T-helper 2 cell treated with Interferon-gamma antibody and Interleukin-4, amounts not matched to agents 5 μg/mL and 100 μg/mL, for 36 hours (primary cell): ENCODE data around the gene NF1.
"Not testable (repeated sequence)": the region's sequence is repeated elsewhere in the genome, so short reads cannot be mapped to it uniquely, and the experiment has no call there.

ENCODE experiments used
- DNase-seq: peaks from one replicate; pipeline ENCODE4 v3.0.0; 2021; ENCODE audit warnings: low spot score
- H3K27ac Mint-ChIP-seq: one replicate; pipeline ENCODE4 v1.8.0; 2021; ENCODE audit warnings: mild to moderate bottlenecking, mixed read lengths
- H3K27me3 Mint-ChIP-seq: one replicate; pipeline ENCODE4 v1.8.0; 2021; ENCODE audit warnings: low read depth, mixed read lengths
- H3K36me3 Mint-ChIP-seq: one replicate; pipeline ENCODE4 v1.8.0; 2021; ENCODE audit warnings: low read depth, mixed read lengths
- H3K4me1 Mint-ChIP-seq: one replicate; pipeline ENCODE4 v1.8.0; 2021; ENCODE audit warnings: low read depth, mixed read lengths
- H3K4me3 Mint-ChIP-seq: one replicate; pipeline ENCODE4 v1.8.0; 2022; ENCODE audit warnings: mild to moderate bottlenecking, moderate library complexity, mixed read lengths
- H3K9me3 Mint-ChIP-seq: one replicate; pipeline ENCODE4 v1.8.0; 2021; ENCODE audit warnings: mixed read lengths

NF1 gene

DNA sequence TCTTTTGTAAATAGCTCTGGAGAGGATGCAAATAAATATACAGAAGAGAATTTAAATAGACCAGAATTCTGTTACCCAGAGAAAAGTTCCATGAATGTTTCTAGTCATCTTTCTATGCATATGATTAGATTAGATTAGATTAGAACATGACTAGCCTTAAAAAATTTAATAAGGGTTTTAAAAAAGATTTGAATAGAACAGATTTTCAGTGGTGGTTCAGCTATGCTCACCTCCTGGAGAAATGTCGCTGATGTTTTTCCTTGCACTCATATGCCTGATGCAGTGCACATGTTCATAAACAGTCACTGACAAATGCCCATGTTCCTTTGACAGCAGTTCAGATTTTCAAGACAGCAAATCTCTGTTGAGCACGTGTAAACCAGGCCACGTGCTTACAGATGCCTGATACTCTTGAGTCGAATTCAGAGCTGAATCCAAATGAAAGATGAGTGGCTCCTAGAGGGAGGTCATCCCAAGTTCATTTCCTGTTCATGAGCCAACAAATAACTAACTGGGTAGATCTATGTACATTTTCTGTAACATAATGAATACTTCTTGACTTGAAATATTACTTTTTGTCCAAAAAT lies 276.8 kb downstream of the NF1 start:
- H3K4me1 Mint-ChIP-seq = peaks cover 25% of the 10 kb centered on the region
- peaks cover 2% of the 10 kb centered on the region for H3K36me3 Mint-ChIP-seq
- DNase-seq = no peak
- H3K4me3 Mint-ChIP-seq = no peak overlapping the region
- H3K9me3 Mint-ChIP-seq = no peaks in the 10 kb centered on the region
- no peaks in the 10 kb centered on the region for H3K27me3 Mint-ChIP-seq
- H3K27ac Mint-ChIP-seq = no peak overlapping the region

DNA sequence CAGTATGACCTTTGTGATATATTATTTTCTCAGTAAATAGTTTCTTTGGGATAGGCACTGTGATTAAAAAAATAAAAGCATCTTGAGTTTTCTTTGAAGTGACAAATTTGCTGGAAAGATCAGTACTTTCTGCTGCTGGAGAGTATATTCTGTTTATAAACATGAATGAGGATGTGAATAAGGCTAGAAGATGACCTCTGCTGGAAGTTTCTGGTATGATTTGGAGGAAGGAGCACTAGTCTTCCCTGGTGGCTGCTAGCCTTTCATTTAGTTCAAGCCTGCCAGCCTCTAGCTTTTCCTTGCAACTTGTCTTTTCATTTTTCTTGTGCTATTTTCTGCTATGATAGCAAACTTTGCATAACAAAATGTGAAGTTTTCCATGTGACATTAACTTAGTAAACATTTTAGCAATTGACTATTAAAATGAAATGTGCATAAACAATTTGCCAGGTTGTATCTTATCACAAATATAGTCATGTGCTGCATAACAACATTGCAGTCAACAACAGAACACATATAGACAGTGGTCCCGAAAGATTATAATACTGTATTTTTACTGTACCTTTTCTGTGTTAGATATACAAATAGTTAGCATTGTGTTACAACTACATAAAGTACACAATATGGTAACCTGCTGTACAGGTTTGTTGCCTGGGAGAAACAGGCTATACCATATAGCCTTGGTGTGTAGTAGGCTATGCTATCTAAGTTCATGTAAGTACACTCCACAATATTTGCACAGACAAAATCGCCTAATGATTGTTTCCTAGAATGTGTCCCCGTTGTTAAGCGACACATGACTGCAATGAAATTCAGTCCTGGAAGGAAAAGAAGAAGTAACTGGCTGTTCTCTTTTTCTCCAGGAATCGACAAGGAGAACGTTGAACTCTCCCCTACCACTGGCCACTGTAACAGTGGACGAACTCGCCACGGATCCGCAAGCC lies 278.6 kb downstream of the NF1 start:
- no peaks in the 10 kb centered on the region for H3K9me3 Mint-ChIP-seq

DNA sequence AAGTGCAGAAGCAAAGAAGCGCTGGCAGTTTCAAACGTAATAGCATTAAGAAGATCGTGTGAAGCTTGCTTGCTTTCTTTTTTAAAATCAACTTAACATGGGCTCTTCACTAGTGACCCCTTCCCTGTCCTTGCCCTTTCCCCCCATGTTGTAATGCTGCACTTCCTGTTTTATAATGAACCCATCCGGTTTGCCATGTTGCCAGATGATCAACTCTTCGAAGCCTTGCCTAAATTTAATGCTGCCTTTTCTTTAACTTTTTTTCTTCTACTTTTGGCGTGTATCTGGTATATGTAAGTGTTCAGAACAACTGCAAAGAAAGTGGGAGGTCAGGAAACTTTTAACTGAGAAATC lies 279.3 kb downstream of the NF1 start:
- Mint-ChIP-seq H3K36me3 (peaks cover 2% of the 10 kb centered on the region), H3K27ac (no peak overlapping the region), H3K4me3 (no peak overlapping the region)

More for the DNA sequence above, 278.6 kb downstream of the NF1 start:
- H3K4me1 Mint-ChIP-seq = peaks cover 25% of the 10 kb centered on the region
- no peak overlapping the region for H3K4me3 Mint-ChIP-seq
- DNase-seq = no peak
- no peak overlapping the region for H3K27ac Mint-ChIP-seq
- H3K27me3 Mint-ChIP-seq = no peaks in the 10 kb centered on the region
- peaks cover 2% of the 10 kb centered on the region for H3K36me3 Mint-ChIP-seq

DNA sequence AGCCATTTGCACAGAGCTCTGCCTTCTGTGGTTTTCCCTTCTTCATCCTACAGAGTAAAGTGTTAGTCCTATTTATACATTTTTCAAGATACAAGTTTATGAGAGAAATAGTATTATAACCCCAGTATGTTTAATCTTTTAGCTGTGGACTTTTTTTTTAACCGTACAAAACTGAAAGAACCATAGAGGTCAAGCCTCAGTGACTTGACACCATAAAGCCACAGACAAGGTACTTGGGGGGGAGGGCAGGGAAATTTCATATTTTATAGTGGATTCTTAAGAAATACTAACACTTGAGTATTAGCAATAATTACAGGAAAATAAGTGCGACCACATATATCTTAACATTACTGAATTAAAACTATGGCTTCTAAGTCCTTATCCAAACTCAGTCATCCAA lies 279.7 kb downstream of the NF1 start:
- Mint-ChIP-seq H3K4me1 (peaks cover 22% of the 10 kb centered on the region), H3K36me3 (peaks cover 2% of the 10 kb centered on the region), H3K27ac (no peak overlapping the region), H3K9me3 (no peaks in the 10 kb centered on the region), H3K27me3 (no peaks in the 10 kb centered on the region), H3K4me3 (no peak overlapping the region)
- DNase-seq = no peak

More for the DNA sequence above, 279.3 kb downstream of the NF1 start:
- DNase-seq = no peak
- Mint-ChIP-seq H3K9me3 (no peaks in the 10 kb centered on the region), H3K4me1 (peaks cover 25% of the 10 kb centered on the region), H3K27me3 (no peaks in the 10 kb centered on the region)

DNA sequence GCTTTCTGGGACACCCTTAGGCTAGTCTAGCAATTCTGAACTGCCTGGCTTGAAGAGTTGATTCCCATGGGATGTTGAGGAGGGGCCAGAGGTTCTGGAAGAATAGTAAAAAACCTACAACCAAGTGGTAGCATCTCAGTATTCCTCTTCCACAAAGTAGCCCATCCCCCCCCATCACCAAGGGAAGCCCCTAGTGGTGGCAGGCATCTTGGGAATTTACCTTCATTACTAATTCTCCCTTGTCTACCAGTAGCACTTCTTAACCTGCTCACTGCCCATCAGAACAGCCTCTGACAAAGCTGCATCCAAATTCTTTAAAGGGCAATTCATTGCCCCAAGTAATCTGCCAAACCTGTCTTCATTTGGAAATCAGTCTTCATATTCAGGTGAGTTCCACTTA lies 283.9 kb downstream of the NF1 start:
- no peaks in the 10 kb centered on the region for H3K9me3 Mint-ChIP-seq
- no peak overlapping the region for H3K27ac Mint-ChIP-seq
- H3K27me3 Mint-ChIP-seq = no peaks in the 10 kb centered on the region
- no peak overlapping the region for H3K4me3 Mint-ChIP-seq
- no peak for DNase-seq
- peaks cover 2% of the 10 kb centered on the region for H3K36me3 Mint-ChIP-seq
- peaks cover 2% of the 10 kb centered on the region for H3K4me1 Mint-ChIP-seq

DNA sequence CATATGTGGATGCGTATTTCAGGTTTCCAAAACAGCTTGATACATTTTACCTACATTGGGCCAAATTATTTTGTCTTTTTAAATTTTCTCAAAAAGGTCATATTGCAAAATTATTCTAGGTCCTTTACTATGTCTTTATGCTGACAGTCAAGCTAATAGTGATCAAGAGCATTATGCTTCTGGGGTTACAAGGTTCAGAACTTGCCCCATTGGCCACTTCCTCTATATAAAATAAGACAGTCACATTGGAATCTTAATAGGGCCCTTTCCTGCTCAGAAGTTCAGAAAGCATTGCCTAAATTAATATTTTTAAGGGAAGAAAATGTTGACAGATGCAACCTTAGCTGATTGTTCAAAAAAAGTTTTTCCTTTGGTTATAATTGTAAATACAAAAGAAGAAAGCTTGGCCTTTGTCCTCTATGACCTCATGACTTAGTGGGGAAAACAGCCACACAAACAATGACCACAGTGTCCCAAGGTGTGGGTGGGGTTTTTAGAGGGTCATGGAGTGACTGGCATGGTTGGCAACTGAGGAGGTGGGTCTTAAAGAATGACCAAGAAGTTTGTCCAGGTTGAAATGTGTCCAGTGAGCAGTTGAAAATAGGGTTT lies 284.9 kb downstream of the NF1 start:
- H3K36me3 Mint-ChIP-seq = no peaks in the 10 kb centered on the region
- DNase-seq = no peak
- H3K4me3 Mint-ChIP-seq = no peak overlapping the region
- no peaks in the 10 kb centered on the region for H3K27me3 Mint-ChIP-seq
- H3K4me1 Mint-ChIP-seq = no peaks in the 10 kb centered on the region
- no peaks in the 10 kb centered on the region for H3K9me3 Mint-ChIP-seq
- no peak overlapping the region for H3K27ac Mint-ChIP-seq

DNA sequence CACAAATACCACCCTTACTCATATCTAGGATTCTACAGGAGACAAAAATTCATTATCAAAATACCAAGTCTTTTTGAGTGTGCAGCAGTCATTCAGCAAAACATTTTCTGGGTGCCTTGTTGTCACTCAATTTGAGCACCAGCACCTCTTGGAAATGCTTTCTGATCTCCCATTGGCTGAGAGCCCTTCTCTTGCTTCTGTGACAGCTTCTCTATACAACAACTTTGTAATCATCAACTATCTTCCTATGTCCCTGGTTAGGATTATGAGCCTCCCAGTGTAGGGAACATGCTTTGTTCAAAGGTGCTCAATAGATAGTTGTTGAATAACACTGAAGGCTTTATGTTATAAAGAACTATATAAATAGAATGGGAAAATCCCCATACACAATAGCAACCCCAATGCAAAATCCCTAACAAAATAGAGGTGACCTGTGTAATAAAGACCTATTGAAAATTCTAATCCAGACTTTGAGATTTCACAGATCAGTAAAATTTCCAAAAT lies 286.4 kb downstream of the NF1 start:
- Mint-ChIP-seq H3K27ac (no peak overlapping the region), H3K27me3 (no peaks in the 10 kb centered on the region), H3K4me3 (no peak overlapping the region), H3K36me3 (no peaks in the 10 kb centered on the region), H3K9me3 (no peaks in the 10 kb centered on the region), H3K4me1 (no peaks in the 10 kb centered on the region)
- no peak for DNase-seq

DNA sequence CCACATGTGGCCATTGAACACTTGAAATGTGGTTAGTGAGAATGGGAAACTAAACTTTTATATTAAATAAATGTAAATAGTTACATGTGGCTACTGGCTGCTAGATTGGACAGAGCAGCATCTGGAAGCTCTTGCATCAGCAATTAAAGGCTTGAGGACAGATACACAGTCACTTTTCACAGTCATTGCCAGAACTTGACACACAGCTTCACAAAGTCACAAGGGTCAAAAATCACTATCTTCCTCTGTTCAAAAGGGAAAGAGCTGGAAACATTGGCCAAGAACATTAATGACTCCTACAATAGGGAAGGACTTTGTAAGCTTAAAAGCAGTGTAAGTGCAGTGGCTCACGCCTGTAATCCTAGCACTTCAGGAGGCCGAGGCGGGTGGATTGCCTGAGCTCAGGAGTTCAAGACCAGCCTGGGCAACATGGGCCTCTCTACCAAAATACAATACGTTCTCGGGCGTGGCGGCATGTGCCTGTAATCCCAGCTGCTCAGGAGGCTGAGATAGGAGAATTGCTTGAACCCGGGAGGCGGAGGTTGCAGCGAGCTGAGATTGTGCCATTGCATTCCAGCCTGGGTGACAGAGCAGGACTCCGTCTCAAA lies 288.0 kb downstream of the NF1 start:
- not testable (repeated sequence) for H3K4me3 Mint-ChIP-seq, H3K4me1 Mint-ChIP-seq, DNase-seq, H3K36me3 Mint-ChIP-seq, H3K27me3 Mint-ChIP-seq, H3K9me3 Mint-ChIP-seq, H3K27ac Mint-ChIP-seq

DNA sequence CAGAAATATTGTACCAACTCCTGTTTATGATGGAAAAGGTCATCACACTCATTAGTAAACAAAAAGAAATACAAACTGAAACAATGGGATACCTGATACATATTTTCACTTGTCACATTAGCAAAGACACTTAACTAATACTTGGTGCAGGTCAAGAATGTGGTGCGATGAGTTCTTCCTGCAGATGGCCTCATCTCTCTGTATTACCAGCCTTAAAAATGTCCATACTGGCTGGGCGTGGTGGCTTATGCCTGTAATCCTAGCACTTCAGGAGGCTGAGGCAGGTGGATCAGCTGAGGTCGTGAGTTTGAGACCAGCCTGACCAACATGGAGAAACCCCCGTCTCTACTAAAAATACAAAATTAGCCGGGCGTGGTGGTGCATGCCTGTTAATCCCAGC lies 288.7 kb downstream of the NF1 start:
- H3K4me1 Mint-ChIP-seq, H3K9me3 Mint-ChIP-seq, H3K27ac Mint-ChIP-seq, DNase-seq, H3K27me3 Mint-ChIP-seq, H3K36me3 Mint-ChIP-seq, H3K4me3 Mint-ChIP-seq: not testable (repeated sequence)

DNA sequence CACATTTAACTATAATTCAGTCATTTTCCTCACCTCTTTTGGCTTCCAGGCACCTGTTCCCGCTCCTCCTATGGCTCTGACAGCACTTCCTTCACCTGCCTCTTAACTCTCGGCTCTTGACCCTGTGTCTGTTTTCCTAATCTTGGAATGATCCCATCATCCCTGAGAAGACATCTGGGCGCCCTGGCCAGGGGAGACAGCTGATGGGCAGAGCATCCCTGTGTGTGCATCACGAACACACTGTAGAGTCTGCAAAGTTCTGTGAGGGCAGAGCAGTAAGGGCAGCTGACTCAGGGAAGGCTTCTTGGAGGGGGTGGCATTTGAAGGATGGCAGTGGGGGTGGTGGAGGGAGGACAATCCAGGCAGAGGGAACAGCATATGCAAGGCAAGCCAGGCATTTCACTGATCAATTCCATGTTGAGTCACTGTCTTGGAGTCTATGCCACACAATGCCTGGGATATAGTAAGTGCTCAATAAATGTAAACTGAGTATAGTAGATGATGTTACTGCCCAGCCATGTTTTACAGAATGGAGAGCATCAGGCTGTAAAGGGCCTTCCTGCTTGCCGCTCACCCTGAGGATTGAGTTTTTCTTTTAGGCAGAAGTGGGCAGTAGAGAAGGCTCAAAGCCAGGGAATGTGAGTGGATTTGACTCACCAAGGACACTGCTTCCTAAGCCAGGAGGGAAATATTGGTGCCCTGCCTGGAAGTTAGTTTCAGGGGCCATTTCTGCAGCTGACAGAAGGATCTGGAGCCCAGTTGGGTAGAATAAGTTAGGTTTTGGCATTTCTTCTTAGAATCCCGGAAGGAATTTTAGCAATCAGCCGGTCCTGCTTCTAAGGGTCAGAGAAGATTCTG lies 290.9 kb downstream of the NF1 start:
- no peak for DNase-seq
- H3K36me3 Mint-ChIP-seq = peaks cover 3% of the 10 kb centered on the region
- H3K4me3 Mint-ChIP-seq = no peak overlapping the region

DNA sequence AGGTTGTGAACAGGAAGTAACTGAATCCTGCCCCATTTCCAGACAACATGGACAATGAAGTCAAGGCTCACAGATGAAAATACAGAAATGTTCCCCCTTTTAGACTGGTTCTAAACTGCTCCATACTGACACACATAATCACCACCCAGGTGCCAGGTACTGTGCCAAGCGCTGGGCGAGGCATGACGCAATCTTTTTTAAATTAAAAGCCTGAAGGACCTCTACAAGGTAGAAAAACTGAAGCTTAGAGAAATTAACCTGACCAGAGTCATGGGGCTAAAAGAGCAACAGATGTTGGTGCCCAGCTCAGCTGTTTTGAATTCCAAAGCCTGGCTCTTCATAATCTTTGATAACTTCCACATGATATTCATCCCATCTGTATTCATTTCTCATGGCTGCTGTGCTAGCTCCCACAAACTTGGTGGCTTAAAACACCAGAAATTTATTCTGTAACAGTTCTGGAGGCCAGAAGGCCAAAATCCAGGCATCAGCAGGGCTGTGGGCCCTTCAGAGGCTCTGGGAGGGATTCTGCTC lies 291.8 kb downstream of the NF1 start:
- no peak for DNase-seq
- Mint-ChIP-seq H3K27ac (no peak overlapping the region), H3K36me3 (peaks cover 3% of the 10 kb centered on the region), H3K27me3 (peaks cover 30% of the 10 kb centered on the region), H3K4me1 (no peaks in the 10 kb centered on the region), H3K9me3 (no peaks in the 10 kb centered on the region), H3K4me3 (no peak overlapping the region)

More for the DNA sequence above, 290.9 kb downstream of the NF1 start:
- Mint-ChIP-seq H3K27me3 (peaks cover 25% of the 10 kb centered on the region), H3K27ac (no peak overlapping the region), H3K9me3 (no peaks in the 10 kb centered on the region), H3K4me1 (no peaks in the 10 kb centered on the region)

DNA sequence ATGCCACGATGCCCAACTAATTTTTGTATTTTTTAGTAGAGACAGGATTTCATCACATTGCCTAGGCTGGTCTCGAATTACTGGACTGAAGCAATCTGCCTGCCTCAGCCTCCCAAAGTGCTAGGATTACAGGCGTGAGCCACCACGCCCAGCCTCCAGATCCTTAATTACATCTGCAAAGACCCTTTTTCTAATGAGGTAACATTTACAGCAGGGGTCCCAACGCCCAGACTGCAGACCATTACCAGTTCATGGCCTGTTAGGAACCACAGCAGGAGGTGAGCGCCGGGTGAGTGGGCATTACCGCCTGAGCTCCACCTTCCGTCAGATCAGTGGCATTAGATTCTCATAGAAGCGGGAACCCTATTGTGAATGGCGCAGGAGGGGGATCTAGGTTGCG lies 292.7 kb downstream of the NF1 start:
- no peaks in the 10 kb centered on the region for H3K4me1 Mint-ChIP-seq
- no peaks in the 10 kb centered on the region for H3K9me3 Mint-ChIP-seq
- H3K27ac Mint-ChIP-seq = no peak overlapping the region
- peaks cover 34% of the 10 kb centered on the region for H3K27me3 Mint-ChIP-seq
- H3K4me3 Mint-ChIP-seq = no peak overlapping the region
- DNase-seq = no peak
- peaks cover 3% of the 10 kb centered on the region for H3K36me3 Mint-ChIP-seq

DNA sequence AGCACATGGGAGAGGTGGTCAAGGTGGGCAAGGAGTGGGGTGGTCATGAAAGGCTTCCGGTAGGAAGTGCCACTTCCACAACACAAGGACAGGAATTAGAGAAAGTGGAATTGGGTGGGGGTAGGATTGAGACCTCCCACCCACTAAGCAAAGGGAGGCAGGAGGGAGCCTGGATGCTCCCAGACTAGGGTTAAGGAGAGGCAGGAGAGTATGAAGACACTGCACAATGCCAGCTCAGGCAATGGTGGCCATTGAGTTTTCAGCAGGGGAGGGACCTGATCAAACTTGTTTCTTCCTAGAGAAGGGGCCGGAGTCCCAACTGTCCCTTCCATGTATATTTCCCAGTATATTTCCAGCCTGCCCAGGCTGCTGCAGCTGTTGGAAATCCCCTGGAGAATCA lies 293.6 kb downstream of the NF1 start:
- Mint-ChIP-seq H3K9me3 (no peaks in the 10 kb centered on the region), H3K27ac (no peak overlapping the region), H3K4me3 (no peak overlapping the region), H3K36me3 (peaks cover 3% of the 10 kb centered on the region), H3K4me1 (no peaks in the 10 kb centered on the region), H3K27me3 (peaks cover 43% of the 10 kb centered on the region)
- DNase-seq = no peak
